ENCODE measurements around the gene CCL7. TPM values are rescaled to one million over a fixed set of nuclear protein-coding genes. Genes with fewer than 3 reads are reported as not detected.

The CCL7 gene
- total and polyA plus RNA-seq, 5 experiments from 2014 or later = not detected

Other genes starting within 250 kb of the CCL7 start
- gene CCL2, start 14.9 kb upstream of the CCL7 start, total RNA-seq = 1 to 10 TPM; 2.6 to 3.1 TPM
- not detected for gene CCL2, start 14.9 kb upstream of the CCL7 start, polyA plus RNA-seq
- not detected for gene CCL11, start 15.5 kb downstream of the CCL7 start, total RNA-seq
- gene CCL11, start 15.5 kb downstream of the CCL7 start, polyA plus RNA-seq = not detected
- gene CCL8, start 49.2 kb downstream of the CCL7 start, total RNA-seq = not detected
- gene CCL8, start 49.2 kb downstream of the CCL7 start, polyA plus RNA-seq = not detected
- gene CCL13, start 86.3 kb downstream of the CCL7 start, total RNA-seq = not detected
- gene CCL13, start 86.3 kb downstream of the CCL7 start, polyA plus RNA-seq = not detected
- not detected for gene CCL1, start 93.0 kb downstream of the CCL7 start, total RNA-seq
- gene CCL1, start 93.0 kb downstream of the CCL7 start, polyA plus RNA-seq = not detected